Kidney epithelial cell (primary cell): ENCODE results near the gene SRGAP1. TPM values are rescaled to one million over a fixed set of nuclear protein-coding genes. Genes with fewer than 3 reads are reported as not detected.

Experiments used
- DNase-seq: peaks from one replicate; pipeline ENCODE4 v3.0.0-alpha.2; 2010; ENCODE audit warnings: low read depth
- H3K27me3 ChIP-seq: 2 replicates; pipeline ENCODE4 v1.6.0; 2011; ENCODE audit warnings: low read length; ENCODE audit not compliant: control insufficient read depth, insufficient read depth
- H3K36me3 ChIP-seq: 2 replicates; pipeline ENCODE4 v1.5.1; 2011; ENCODE audit warnings: low read length; ENCODE audit not compliant: control insufficient read depth, insufficient read depth
- H3K4me3 ChIP-seq: 2 replicates; pipeline ENCODE4 v1.5.1; 2011; ENCODE audit warnings: low read depth, mild to moderate bottlenecking, control low read depth, low read length
- CTCF ChIP-seq: IDR thresholded peaks from 2 replicates; pipeline ENCODE4 v1.5.1; 2011; ENCODE audit warnings: mild to moderate bottlenecking, moderate library complexity, low read length, control low read depth, inconsistent platforms; ENCODE audit not compliant: insufficient read depth, poor library complexity, severe bottlenecking
- total RNA-seq: library from RNA; depleted of rRNA; stranded (reverse); fragments of >200 nt; gene quantifications from 2 replicates; pipeline ENCODE4 v1.2.3, GENCODE V29; 2015

SRGAP1 gene
- total RNA-seq, 1 donor from 2014 or later, result 28.9 TPM

GRCh38 chr12:64122154-64122553 is 277.7 kb downstream of the SRGAP1 start:
- H3K27me3 ChIP-seq, result no peaks in the 10 kb centered on the region
- H3K36me3 ChIP-seq, result no peaks in the 10 kb centered on the region
- no peak for TF ChIP-seq CTCF
- no peak for DNase-seq
- no peak overlapping the region for H3K4me3 ChIP-seq

- H3K27me3 ChIP-seq, result no peaks in the 10 kb centered on the region
- no peaks in the 10 kb centered on the region for H3K36me3 ChIP-seq
- DNase-seq, result no peak
- no peak for TF ChIP-seq CTCF
- no peak overlapping the region for H3K4me3 ChIP-seq
Measured at GRCh38 chr12:64122995-64123394, 278.5 kb downstream of the SRGAP1 start.

GRCh38 chr12:64123448-64123847 is 278.9 kb downstream of the SRGAP1 start:
- TF ChIP-seq CTCF, result no peak
- H3K36me3 ChIP-seq, result no peaks in the 10 kb centered on the region
- no peak overlapping the region for H3K4me3 ChIP-seq
- no peaks in the 10 kb centered on the region for H3K27me3 ChIP-seq
- no peak for DNase-seq

GRCh38 chr12:64124511-64125197 is 280.2 kb downstream of the SRGAP1 start:
- no peak for DNase-seq
- H3K36me3 ChIP-seq, result no peaks in the 10 kb centered on the region
- no peak overlapping the region for H3K4me3 ChIP-seq
- no peak for TF ChIP-seq CTCF
- H3K27me3 ChIP-seq, result no peaks in the 10 kb centered on the region

- no peak for TF ChIP-seq CTCF
- no peaks in the 10 kb centered on the region for H3K27me3 ChIP-seq
- DNase-seq, result no peak
- no peaks in the 10 kb centered on the region for H3K36me3 ChIP-seq
- H3K4me3 ChIP-seq, result no peak overlapping the region
Measured at GRCh38 chr12:64125913-64126312, 281.4 kb downstream of the SRGAP1 start.

GRCh38 chr12:64127811-64128210 is 283.3 kb downstream of the SRGAP1 start:
- no peak for TF ChIP-seq CTCF
- DNase-seq, result no peak
- no peaks in the 10 kb centered on the region for H3K36me3 ChIP-seq
- no peaks in the 10 kb centered on the region for H3K27me3 ChIP-seq
- no peak overlapping the region for H3K4me3 ChIP-seq
